Measurements from ENCODE around the gene MACROD2.

DNA sequence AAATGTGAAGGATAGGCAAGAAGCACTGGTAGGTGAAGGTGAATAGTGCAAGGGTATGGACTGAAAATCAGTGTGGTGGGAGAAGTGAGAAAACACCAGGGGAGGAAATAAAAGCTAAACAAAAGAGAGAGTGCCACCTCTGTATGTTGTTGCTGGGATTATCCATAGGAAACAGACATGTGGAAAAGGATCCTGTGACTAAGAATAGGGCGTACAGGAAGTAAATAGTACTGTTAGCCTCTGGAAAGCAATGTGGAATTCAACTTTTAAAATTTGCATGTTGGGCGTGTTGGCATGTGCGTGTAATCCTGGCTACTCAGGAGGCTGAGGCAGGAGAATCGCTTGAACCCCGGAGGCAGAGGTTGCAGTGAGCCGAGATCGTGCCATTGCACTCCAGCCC, 1916.3 kb downstream of the MACROD2 start:
- no peak for TF ChIP-seq POLR2A (IDR thresholded peaks at IDR 0.05)
- TF ChIP-seq, protein P1, sequence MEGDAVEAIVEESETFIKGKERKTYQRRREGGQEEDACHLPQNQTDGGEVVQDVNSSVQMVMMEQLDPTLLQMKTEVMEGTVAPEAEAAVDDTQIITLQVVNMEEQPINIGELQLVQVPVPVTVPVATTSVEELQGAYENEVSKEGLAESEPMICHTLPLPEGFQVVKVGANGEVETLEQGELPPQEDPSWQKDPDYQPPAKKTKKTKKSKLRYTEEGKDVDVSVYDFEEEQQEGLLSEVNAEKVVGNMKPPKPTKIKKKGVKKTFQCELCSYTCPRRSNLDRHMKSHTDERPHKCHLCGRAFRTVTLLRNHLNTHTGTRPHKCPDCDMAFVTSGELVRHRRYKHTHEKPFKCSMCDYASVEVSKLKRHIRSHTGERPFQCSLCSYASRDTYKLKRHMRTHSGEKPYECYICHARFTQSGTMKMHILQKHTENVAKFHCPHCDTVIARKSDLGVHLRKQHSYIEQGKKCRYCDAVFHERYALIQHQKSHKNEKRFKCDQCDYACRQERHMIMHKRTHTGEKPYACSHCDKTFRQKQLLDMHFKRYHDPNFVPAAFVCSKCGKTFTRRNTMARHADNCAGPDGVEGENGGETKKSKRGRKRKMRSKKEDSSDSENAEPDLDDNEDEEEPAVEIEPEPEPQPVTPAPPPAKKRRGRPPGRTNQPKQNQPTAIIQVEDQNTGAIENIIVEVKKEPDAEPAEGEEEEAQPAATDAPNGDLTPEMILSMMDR (IDR thresholded peaks at IDR 0.05), result no peak
